Ovary (tissue), 9 donors: ENCODE results near the gene EPB41L4B. TPM values are rescaled to one million over a fixed set of nuclear protein-coding genes. Genes with fewer than 3 reads are reported as not detected.

Experiments
- DNase-seq, 5 donors: peaks; one replicate each; pipeline ENCODE4 v3.0.0-alpha.2; 2019 to 2020
- H3K27ac ChIP-seq, 2 donors: fragments of 200-600 bp; one replicate each; pipeline versions ENCODE4 v1.5.1 to v1.8.0; 2019 to 2022
- H3K27me3 ChIP-seq: fragments of 200-600 bp; one replicate; pipeline ENCODE4 v1.8.0; 2022
- H3K36me3 ChIP-seq: fragments of 200-600 bp; sonication (generic); one replicate; pipeline ENCODE4 v1.5.1; 2019
- H3K4me1 ChIP-seq: one replicate; pipeline ENCODE4 v1.8.1; 2013; ENCODE audit warnings: mild to moderate bottlenecking, moderate library complexity; ENCODE audit not compliant: insufficient read depth
- H3K4me3 ChIP-seq: fragments of 200-600 bp; sonication (generic); one replicate; pipeline ENCODE4 v1.5.1; 2017
- H3K9me3 ChIP-seq, 2 donors: fragments of 200-600 bp in 1 of 2; sonication (generic) in 1 of 2; one replicate each; pipeline versions ENCODE4 v1.5.1 to v1.8.1; 2013 to 2019; ENCODE audit warnings: mild to moderate bottlenecking in 1 of 2, moderate library complexity in 1 of 2
- EP300 ChIP-seq: sonication (generic); formaldehyde crosslinking; IDR thresholded peaks from one replicate; pipeline ENCODE4 v1.6.1; 2017; ENCODE audit warnings: antibody characterized with exemption
- POLR2A ChIP-seq: fragments of 450-650 bp; IDR thresholded peaks from one replicate; pipeline ENCODE4 v1.6.1; 2017; ENCODE audit warnings: antibody characterized with exemption, mild to moderate bottlenecking, moderate library complexity
- WGBS, 3 donors: extraction: QIAGEN DNeasy Blood & Tissue Kit in 1 of 3; methylation state at CpG; one replicate each; pipeline versions ENCODE4 v1.1.5 to v1.1.7; 2013 to 2017; 5-methylcytosine and 5-hydroxymethylcytosine counted together
- intact Hi-C, 4 donors: fragments of 100-400 bp; cut with DNase I; formaldehyde crosslinking; loops; one replicate each; pipeline versions ENCODE4 v1.11.0 to v1.15.1; 2022 to 2023
- polyA plus RNA-seq, 2 donors: library from polyadenylated mRNA; stranded (reverse); fragments of 200-250 nt in 1 of 2; fragments of 350-450 nt in 1 of 2; fragmentation: Illumina TruSeq in 1 of 2; extraction: RNeasy Lipid Tissue Mini Kit (QIAGEN cat#74804) in 1 of 2; gene quantifications; one replicate each; pipeline ENCODE4 v1.2.3, GENCODE V29; 2013 to 2014
- total RNA-seq, 7 donors: library from RNA; depleted of rRNA in 2 of 7; stranded (reverse); fragments of >200 nt in 2 of 7; fragmentation: NEBNext Ultra II Directional in 3 of 7; extraction: Animal tissue kit (Norgen Biotek cat#: 25700) in 3 of 7; gene quantifications; one replicate each; pipeline versions ENCODE4 v1.1.0 to v1.2.4, GENCODE V29; 2016 to 2023
- TF ChIP-seq, protein P1 (sequence below), 3 donors: fragments of 450-650 bp in 2 of 3; fragments of 200-600 bp in 1 of 3; IDR thresholded peaks; one replicate each; pipeline versions ENCODE4 v1.5.1 to v1.8.0; 2016 to 2022; ENCODE audit warnings: antibody characterized with exemption in 3 of 3, mild to moderate bottlenecking in 1 of 3
- donor health status: DM: no; HTN: no; CAD: no; lungs with moderate emphysema.
- donor health status: DM: no; HTN: no; CAD: no.
- donor health status: Bipolar disorder and iron deficiency.
- donor health status: DM: yes; HTN: yes; CAD: no.
- donor health status: DM: no; HTN: no; CAD: no.
- donor health status: DM: yes; HTN: yes; CAD: no.

EPB41L4B gene
- total and polyA plus RNA-seq, 9 donors = 8.3 to 34.3 (median 14.0) TPM

DNA sequence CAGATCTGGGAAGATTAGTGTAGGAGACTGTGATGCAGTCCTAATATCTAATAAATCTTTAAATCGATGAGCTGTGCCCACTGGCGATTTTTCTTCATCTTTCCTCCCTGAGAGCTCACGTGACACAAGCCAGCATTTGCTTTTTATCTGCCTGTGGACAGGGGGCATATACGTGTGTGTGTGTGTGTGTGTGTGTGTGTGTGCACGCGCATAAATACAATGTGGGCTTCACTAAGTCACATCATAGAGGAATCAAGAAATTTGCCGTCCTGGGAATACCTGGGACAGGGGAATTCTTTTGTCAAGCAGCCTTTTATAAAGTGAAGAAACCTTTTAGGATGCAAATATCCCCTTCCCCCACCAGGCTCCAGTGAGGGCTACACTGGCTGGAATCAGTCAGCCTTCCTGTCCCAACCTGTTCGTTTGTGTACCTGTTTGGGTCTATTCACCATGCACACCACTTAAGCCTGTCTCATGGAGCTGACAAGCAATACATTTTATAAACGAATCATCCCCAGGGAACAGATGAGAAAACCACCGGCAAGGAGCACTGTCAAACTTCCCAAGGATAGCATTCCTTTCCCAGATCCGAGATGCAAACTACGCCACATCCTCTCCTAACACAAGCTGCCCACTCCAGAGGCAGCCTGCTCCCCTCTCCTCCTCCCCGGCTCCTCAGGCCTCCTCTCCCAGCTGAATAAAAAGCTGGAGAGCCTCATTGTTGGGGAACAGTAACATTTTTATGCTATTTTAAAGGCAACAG lies 2.7 kb downstream of the EPB41L4B start:
- H3K27ac ChIP-seq = peak overlapping the region in 1 of 2 donors; percentile 74
- H3K27me3 ChIP-seq = no peaks in the 10 kb centered on the region
- intact Hi-C loops = loop anchor here in 2 of 4 donors (5.0 to 10.0 kb wide), 4 partner anchors 66 to 423 kb away; no protein-coding TSS in a partner anchor

DNA sequence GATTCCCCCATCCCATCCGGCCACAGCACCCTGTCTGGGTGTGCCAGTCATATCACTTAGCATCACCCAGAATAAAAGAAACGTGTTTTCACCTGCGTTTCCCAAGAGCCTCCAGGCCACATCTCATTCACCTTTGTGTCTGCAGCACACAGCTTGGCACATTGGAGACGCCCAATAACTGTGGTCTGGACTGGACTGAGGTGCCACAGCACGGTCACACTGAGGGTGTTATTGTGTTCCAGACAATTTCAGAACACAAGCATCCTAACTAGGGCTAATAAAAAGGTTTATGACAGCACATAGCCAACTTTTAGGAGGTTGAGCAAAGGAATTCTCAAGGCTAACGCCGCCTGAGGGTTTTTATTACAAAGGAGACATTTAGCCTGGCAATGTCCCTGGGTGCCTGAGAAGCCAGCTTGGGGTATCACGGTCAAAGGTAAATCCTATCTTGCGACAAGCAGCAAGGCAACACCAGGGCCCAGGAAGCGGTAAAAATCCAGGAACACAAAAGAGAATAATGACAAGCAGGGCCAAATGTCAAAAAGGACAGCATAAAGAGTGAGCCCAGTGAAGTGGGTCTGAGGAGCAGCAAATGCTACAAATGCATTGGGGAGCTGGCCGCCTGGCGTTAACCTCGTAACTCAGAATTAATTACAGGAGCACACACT lies 3.4 kb downstream of the EPB41L4B start:
- H3K27me3 ChIP-seq = no peaks in the 10 kb centered on the region
- H3K9me3 ChIP-seq = no peaks in the 10 kb centered on the region
- H3K27ac ChIP-seq = no peak overlapping the region
- intact Hi-C loops = loop anchor here in 2 of 4 donors (5.0 to 10.0 kb wide), 4 partner anchors 65 to 423 kb away; no protein-coding TSS in a partner anchor
- 92 to 94% (median 94%) methylated on average over 13 of the region's 13 CpGs for WGBS, 3 donors
- no peak for DNase-seq
- TF ChIP-seq, protein P1, sequence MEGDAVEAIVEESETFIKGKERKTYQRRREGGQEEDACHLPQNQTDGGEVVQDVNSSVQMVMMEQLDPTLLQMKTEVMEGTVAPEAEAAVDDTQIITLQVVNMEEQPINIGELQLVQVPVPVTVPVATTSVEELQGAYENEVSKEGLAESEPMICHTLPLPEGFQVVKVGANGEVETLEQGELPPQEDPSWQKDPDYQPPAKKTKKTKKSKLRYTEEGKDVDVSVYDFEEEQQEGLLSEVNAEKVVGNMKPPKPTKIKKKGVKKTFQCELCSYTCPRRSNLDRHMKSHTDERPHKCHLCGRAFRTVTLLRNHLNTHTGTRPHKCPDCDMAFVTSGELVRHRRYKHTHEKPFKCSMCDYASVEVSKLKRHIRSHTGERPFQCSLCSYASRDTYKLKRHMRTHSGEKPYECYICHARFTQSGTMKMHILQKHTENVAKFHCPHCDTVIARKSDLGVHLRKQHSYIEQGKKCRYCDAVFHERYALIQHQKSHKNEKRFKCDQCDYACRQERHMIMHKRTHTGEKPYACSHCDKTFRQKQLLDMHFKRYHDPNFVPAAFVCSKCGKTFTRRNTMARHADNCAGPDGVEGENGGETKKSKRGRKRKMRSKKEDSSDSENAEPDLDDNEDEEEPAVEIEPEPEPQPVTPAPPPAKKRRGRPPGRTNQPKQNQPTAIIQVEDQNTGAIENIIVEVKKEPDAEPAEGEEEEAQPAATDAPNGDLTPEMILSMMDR (IDR thresholded peaks at IDR 0.05) = no peak
- no peak for TF ChIP-seq POLR2A
- TF ChIP-seq EP300 = no peak
- no peak overlapping the region for H3K4me3 ChIP-seq
- H3K4me1 ChIP-seq = peaks cover 8% of the 10 kb centered on the region
- no peaks in the 10 kb centered on the region for H3K36me3 ChIP-seq

More for the DNA sequence above, 2.7 kb downstream of the EPB41L4B start:
- no peaks in the 10 kb centered on the region for H3K9me3 ChIP-seq
- H3K4me3 ChIP-seq = no peak overlapping the region
- no peaks in the 10 kb centered on the region for H3K36me3 ChIP-seq
- DNase-seq = no peak
- WGBS, 3 donors = 58 to 65% (median 60%) methylated on average over 13 of the region's 13 CpGs
- TF ChIP-seq, protein P1 (IDR thresholded peaks at IDR 0.05) = no peak
- no peak for TF ChIP-seq EP300
- TF ChIP-seq POLR2A = no peak
- peaks cover 5% of the 10 kb centered on the region for H3K4me1 ChIP-seq

DNA sequence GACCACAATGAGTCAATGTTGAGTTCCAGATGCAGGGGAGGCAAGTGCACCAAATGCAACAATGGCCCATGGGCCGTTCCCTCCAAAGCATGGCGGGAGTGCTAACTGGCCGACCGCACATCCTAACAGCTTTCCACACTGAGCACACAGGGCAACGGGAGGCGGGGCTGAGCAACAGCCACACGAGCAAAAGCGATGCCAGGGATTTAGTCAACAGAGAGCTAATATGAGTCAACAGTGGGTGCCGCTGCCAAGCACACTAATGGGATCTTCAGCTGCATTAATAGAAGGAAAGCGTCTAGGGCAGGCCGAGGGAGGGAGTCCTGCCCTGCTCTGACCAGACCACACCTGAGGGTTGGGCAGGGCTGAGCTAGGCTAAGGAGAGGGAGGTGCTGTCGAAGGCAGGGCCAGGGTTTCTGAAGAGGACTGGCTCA lies 4.6 kb downstream of the EPB41L4B start:
- intact Hi-C loops = loop anchor here in 2 of 4 donors (5.0 to 10.0 kb wide), 4 partner anchors 64 to 421 kb away; no protein-coding TSS in a partner anchor
- H3K4me3 ChIP-seq = no peak overlapping the region
- TF ChIP-seq EP300 = no peak
- no peak for TF ChIP-seq POLR2A
- TF ChIP-seq, protein P1 (IDR thresholded peaks at IDR 0.05) = no peak
- peak; percentile 42 to 64 (median 59) for DNase-seq
- no peaks in the 10 kb centered on the region for H3K9me3 ChIP-seq
- H3K36me3 ChIP-seq = no peaks in the 10 kb centered on the region
- no peak overlapping the region for H3K27ac ChIP-seq
- no peaks in the 10 kb centered on the region for H3K27me3 ChIP-seq
- 64 to 90% (median 78%) methylated on average over 12 of the region's 12 CpGs for WGBS, 3 donors
- H3K4me1 ChIP-seq = peaks cover 14% of the 10 kb centered on the region

DNA sequence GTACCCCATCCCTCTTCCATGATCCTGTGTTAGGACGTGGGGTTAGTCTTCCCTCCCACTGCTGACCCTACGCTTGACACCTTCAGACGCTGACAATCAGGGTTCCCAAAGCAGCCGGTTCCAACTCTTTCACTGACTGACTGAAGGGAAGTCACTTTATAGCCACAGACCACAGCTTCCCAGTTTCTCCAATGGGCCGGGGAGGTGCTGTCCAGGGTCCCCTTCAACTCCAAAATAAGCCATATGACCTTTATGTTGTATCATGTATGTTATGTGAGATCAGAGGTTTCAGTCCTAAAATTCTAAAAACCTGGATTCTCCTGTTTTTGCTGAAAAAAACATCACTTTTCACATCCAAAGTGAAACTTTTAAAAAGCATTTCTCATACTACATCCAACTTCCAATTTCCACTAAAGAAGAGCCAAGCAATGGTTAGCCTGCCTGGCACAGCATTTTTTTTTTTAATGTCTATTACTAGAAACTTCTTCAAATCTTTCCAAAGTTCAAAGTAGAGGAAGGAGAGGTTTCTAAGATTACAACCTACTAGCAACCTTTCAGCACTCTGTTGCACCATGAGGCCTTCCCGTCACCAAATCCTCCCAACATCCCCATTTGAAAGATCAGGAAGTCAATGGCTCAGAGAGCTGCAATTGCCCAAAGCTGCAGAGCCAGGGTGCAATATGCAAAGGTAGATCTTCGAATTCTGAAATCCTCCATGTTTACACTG lies 5.2 kb downstream of the EPB41L4B start:
- Histone ChIP-seq H3K4me3 (no peak overlapping the region), H3K9me3 (no peaks in the 10 kb centered on the region), H3K36me3 (no peaks in the 10 kb centered on the region), H3K27ac (no peak overlapping the region), H3K4me1 (peaks cover 14% of the 10 kb centered on the region), H3K27me3 (no peaks in the 10 kb centered on the region)
- no peak for DNase-seq
- intact Hi-C loops = loop anchor here in 2 of 4 donors (5.0 to 10.0 kb wide), 4 partner anchors 63 to 421 kb away; no protein-coding TSS in a partner anchor
- TF ChIP-seq, protein P1 (IDR thresholded peaks at IDR 0.05) = no peak
- TF ChIP-seq POLR2A = no peak
- no peak for TF ChIP-seq EP300
- WGBS, 3 donors = 68 to 80% (median 74%) methylated on average over 7 of the region's 7 CpGs
